NCI-H146 treated with DMSO at 0.1 percent for 48 hours (cell line): ENCODE measurements around the gene ZNF519.
"Not testable (repeated sequence)": the region's sequence is repeated elsewhere in the genome, so short reads cannot be mapped to it uniquely, and the experiment has no call there.

ENCODE experiments used
- DNase-seq: peaks from one replicate; lab custom pipeline; 2025; ENCODE audit not compliant: unreplicated experiment; lab: John Stamatoyannopoulos, UW

Gene ZNF519

DNA sequence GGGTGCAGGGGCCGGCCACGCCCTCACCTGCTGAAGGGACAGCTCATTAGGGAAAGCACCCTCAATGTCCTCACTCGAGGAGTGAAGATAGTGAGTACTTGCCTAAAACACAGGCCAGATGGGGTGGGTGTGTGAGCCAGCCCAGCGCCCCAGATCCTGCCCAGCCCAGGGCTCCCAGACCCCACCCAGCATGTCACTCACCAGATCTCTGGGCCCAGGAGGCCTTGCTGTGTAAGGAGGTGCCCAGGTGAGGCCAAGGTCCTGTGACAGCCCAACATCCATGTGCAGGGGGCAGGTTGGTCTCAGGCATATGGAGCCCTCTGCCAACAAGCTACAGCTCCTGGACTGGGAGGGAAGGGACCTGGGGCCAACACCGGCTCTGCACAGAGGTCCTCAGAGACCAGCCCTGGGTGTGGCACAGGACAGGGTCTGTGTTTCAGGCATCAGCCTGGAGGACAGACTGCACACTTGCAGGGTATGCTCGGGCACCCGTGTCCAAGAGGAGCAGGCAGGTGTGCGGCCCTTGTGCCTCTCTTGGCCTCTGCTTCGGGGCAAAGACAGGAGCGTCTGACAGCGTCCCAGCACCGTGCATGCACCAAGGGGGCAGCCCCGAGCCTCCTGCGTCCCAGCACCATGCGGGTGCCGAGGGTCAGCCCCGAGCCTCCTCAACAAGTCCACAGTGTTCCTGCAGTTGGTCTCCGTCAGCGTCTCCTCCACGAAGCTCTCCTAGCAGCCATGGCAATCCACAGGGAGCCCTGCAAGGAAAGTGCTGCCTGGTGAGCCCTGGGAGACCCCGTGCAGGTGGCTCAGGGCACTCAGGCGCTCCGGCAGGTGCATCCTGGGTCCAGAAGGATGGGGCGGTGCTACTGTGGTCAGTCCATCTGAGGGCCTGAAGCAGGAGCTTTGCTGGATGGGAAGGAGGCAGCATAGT, 16.0 kb upstream of the ZNF519 start:
- not testable (repeated sequence) for DNase-seq

DNA sequence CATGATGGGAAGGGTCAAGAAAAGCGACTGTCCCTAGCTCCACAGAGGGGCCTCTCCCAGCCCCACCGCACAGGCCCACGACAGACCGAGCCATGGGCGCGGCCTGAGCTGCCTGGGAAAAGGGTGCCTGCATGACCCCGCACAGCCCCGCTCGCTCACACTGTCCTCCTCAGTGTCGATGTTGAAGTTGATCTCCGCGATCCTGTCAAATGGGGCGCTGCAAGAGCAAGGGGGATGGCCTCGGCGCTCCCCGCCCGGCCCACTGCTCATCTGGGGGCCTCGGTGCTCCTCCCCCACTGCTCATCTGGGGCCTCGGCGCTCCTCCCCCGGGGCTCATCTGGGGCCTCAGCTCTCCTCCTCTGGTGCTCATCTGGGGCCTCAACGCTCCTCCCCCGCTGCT, 14.5 kb upstream of the ZNF519 start:
- not testable (repeated sequence) for DNase-seq

DNA sequence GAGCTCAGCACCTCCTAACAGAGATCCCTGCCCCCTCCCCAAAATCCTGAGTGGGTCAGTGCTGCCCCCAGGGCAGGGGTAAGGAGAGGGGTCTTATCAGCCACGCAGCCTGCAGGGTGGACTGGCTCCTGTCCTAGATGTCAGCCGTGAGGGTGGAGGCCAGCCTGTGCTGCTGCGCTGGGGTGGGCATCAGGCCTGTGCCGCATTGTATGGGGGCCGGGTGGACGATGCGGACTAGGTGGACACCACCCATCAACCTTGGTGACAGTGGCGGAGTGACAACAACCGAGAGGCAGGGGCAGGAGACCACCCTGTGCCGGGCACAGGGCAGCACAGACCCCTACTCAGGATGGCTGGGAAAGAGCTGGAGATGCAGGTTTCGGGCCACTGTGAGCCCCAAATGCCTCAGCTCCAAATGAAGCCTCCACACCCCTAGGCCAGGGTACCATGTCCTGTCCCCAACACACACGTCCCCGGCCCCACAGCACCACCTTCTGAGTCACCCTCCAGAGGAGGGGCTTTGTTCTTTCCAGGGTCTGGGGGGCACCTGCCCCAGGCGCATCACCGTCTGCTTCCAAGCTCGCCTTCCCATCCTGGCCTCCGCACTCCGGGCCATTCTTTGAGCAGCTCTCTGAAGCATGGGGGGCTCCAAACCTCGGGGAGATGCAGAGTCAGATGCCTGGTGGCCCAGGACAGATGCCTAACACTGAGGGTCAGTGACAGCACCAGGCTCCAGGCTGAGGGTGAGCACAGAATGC, 13.5 kb upstream of the ZNF519 start:
- not testable (repeated sequence) for DNase-seq

DNA sequence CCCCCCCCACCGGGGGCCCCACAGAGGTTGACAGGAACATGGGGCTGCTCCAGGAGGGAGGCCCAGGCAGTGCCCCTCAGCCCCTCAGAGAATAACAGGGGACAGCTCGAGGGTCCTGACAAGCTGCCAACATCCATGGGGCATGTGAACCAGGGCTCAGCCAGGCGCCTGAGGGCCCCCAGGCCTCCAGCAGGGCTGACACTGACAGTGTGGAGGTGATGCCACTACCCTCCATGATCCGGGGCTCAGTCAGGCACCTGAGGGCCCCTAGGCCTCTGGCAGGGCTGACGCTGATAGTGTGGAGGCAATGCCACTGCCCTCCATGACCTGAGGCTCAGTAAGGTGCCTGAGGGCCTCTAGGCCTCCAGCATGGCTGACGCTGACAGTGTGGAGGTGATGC, 12.8 kb upstream of the ZNF519 start:
- DNase-seq = not testable (repeated sequence)

DNA sequence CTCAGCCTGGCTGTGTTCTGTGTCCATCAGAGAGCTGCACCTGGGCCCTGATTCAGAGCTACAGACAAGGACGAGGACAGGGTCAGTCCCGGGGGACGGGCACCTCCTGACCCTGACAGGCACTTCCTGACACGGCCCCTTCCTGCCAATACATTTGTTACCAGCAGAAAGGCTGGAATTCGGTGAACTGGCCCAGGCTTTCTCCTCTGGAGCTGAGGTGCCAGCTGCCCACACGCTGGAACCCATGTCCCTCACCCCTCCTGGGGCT, 12.3 kb upstream of the ZNF519 start:
- DNase-seq = no peak

DNA sequence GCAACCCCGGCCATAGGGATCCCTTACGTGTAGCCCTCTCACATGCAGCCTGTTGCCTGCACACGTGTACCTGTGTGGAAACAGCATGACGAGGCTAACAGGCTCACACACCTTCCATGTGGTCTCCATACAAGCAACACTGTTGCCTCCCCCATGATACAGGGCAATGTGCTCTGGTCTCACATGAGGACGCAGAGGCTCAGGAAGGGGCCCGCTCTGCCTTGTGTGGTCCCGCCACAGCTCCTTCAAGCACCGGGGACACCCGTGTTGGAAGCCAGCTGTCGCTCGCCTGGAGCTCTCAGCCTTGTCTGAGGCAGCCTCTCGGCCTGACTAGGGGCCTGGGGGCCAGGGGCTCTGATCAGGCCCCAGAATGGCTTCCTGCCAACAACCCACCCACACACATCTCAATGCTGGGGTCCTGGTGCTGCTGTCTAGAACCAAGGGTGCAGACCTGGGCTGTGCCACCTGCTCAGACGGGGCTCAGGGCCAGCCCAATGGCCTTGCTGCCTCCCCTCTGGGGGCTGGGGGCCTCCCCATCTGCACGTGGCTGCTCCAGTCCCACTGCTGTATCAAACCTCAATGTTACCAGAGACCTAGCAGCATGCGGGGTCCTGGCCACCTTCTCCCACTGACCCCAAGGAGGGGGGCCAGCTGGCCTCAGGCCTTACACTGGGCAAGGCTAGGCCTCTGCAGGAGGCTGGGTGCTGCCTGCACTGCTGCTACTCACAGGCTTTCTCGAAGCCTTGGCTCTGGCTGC, 11.8 kb upstream of the ZNF519 start:
- DNase-seq = not testable (repeated sequence)

DNA sequence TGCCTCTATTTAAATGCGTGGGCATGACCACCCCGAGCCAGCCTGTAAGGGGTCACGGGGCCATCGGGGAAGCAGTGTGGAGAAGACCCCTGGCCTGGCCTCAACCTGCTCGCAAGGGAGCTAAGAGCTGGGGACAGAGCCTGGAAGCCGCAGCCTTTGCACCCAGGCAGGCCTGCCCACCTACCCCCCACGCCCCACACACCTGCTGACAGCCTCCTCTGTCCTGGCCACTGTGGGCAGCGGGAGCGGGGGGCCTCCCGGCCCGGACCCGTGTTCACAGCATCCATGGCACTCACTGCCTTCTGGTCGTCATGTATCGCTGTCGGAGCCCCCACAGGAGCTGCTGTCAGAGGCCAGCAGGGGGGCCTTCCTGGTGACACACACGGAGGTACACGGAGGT, 11.2 kb upstream of the ZNF519 start:
- not testable (repeated sequence) for DNase-seq

DNA sequence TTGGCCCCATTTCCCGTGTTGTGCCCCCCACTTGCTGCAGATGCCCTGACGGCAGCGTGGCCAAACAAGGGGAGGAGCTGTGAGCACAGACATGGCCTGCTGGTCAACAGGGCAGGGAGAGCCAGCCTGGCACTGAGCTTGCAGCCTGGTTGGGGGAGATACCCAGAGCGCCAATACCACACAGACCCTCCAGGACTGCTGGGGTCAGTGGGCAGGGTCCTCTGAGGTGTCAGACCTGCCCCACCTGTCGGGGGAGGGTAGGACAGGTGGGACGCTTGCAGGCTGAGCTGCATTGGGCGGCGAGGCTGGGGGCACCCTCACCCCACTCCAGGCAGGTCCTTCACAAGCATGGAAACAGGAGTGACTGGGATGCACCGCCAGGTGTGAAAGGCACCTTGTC, 9.9 kb upstream of the ZNF519 start:
- not testable (repeated sequence) for DNase-seq

DNA sequence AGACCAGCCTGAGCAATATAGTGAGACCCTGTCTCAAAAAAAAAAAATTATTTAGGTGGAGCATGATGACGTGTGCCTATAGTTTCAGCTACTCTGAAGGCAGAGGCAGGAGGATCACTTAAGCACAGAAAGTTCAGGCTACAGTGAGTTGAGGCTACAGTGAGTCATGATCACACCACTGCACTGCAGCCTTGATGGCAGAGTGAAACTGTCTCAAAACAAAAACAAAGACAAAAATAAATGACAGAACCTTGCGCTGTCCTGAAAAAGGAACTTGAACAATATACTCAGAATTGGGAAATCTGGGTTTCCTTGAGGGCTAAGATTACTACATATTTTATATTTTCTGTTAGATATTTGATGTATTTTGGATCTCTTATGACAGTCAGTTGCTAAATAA, 7.3 kb upstream of the ZNF519 start:
- not testable (repeated sequence) for DNase-seq

DNA sequence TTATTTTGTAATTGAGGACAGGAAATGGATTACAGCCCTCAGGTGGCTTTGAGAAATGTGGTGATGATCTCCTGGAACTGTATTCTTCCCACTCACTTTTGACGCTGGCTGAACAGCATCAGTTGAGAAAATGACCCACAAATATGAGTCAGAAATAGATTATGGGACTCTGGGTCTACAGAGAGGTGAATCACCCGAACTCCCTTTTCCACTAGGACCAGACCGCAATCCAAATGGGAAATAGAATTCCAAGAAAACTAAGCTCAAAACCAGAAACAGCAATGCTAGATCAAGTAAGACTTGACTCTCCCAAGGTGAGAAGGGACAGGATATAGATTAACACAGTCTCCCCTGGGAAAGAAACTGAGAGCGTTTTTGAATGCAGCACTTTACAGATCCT, 5.7 kb upstream of the ZNF519 start:
- DNase-seq = not testable (repeated sequence)

DNA sequence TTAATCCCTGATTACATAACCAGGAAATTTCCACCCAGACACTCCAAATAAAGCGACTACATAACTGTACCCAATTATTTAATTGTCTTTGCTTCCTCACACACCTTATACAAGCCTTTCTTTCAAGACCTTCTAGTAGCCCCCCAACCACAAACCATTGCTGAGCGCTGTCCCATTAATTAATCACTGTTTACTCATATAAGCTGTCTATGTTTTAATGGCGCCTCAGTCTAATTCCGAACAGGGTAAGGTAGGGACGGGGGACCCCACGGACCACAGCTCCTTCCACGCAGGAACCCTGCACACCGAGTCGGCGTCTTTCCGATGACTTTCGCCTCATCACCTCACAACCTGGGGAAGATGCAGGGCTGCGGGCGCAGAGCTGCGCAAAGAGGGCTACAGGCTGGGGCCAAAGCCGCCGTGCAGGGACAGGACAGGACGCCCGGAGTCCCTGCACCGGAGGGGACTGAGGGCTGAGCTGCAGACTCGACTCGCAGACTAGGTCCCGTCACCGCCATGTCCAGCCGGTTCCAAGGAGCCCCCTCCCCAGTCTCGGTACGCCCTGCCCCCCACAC, 452 bp downstream of the ZNF519 start:
- DNase-seq = not testable (repeated sequence)

DNA sequence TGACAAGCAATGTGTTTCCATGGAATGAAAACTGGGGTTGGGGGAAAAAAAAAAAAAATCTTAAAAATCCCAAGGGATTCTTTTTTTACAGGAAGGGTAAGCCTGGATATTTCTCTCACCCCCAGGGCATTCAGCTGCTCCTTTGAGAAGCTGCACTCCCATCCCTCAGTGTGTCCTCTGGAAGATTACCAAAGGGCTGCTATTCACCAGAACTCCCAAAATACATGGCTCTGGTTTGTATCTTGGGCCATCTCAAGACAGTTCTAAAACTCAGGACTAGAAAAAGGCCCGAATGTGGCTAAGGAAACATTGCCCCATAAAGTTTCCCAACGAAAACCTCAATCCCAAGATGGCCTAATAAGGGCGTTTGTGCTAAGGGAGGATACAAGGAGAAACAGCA, 1.4 kb downstream of the ZNF519 start:
- DNase-seq = not testable (repeated sequence)

DNA sequence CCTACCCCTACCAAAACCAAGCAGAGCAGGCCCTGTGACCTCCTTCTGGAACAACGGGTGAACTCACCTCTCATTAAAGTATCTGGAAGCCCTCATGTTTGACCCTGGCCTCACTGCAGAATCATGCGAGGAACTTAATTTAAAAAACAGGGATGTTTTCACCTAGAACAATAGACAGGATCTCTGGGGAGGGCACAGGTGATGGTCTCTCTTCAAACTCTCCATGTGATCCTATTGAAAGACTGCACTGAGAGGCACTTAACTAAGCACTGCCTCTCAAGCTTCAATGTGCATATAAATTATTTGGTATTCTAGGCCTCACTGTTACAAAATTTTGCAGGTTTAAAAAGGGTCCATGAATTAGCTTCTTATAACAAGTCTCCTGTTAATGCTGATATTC, 7.5 kb downstream of the ZNF519 start:
- no peak for DNase-seq

DNA sequence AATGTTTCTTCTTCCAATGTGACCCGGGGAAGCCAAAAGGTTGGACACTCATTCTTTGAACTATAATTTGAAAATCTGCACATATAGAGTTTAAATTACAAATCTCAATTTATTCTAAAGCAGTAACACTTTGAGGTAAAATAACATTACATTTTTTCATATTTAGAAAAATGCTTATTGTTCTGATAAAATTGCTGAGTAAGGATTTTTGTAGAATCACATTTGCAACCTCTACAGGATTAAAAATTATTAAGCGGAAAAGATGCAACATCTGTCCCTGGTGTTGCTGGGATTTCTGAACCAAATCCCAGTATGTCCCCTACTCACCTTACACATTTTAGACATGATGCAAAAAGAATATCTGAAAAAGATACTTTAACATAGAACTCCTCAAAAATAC, 10.1 kb downstream of the ZNF519 start:
- no peak for DNase-seq

DNA sequence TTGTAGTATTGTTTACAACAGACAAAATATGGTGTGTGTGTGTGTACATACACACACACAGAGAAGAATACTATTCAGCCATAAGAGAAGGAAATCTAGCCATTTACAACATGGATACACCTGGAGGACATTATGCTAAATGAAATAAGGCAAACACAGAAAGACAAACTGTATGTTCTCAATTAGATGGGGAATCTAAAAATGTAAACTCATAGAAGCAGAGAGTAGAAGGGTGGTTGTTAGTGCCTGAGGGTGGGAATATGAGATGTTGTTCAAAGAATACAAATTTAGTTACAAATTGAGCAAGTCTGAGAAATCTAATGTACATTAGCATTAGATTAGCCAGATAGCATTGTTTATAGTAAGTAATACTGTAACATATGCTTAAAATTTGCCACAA, 11.3 kb downstream of the ZNF519 start:
- DNase-seq = no peak

DNA sequence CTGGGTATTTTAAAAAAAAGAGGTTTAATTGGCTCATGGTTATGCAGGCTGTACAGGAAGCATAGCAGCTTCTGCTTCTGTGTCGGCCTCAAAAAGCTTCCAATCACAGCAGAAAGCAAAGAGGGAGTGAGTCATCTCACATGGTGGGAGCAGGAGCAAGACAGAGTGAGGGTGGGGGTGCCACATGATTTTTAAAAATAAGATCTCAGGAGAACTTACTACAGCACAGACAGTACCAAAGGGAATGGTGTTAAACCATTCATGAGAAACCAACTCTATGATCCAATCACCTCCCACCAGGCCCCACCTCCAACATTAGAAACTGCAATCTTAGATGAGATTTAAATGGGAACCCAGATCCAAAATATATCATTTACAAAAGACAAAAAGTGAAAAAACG, 14.6 kb downstream of the ZNF519 start:
- DNase-seq = no peak

DNA sequence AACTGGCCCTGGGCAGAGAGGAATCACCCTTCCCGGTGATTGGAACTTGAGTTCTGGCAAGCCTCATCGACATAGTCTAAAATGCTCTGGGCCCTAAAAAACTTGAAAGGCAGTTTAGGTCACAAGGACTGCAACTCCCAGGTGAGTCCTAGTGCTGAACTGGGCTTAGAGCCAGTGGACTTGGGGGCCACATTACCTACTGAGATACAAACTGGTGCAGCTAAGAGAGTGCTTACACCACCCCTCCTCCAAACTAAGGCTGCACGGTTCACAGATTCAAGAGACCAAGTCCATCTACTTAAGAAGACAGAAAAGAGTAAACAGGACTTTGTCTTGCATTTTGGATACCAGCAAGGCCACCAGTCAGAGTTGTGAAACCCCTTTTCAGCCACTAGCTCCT, 25.3 kb downstream of the ZNF519 start:
- no peak for DNase-seq

DNA sequence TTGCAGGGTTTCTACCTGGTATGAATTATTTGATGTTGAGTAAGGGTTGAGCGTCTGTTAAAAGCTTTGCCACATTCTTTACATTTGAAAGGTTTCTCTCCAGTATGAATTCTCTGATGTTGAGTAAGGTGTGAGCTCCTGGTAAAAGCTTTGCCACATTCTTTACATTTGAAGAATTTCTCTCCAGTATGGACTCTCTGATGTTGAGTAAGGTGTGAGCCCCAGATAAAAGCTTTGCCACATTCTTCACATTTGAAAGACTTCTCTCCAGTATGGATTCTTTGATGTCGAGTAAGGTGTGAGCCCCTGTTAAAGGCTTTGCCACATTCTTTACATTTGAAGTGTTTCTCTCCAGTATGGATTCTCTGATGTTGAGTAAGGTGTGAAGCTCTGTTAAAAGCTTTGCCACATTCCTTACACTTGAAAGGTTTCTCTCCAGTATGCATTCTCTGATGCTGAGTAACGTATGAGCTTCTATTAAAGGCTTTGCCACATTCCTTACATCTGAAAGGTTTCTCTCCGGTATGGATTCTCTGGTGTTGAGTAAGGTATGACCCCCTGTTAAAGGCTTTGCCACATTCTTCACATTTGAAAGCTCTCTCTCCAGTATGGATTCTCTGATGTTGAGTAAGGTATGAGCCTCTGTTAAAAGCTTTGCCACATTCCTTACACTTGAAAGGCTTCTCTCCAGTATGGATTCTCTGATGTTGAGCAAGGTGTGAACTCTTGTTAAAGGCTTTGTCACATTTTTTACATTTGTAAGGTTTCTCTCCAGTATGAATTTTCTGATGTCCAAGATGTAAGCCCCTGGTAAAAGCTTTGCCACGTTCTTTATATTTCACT, 27.1 kb downstream of the ZNF519 start:
- no peak for DNase-seq

DNA sequence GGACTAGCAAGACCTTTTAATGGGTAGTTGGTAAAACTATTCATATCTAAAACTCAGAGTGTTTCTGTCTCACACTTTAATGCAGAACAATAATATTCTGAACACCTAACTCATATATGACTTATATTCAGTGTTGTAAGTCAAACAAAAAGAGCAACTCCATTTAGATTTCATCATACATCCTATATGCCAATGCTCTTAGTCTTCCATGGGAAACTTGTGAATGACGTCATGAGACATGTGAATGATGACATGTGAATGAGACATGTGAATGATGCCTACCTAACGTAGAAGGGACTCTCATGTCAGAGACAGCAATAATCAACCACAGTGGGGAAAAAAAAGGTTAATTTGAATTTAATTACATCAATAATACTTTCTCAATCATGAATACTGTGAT, 28.0 kb downstream of the ZNF519 start:
- DNase-seq = no peak

DNA sequence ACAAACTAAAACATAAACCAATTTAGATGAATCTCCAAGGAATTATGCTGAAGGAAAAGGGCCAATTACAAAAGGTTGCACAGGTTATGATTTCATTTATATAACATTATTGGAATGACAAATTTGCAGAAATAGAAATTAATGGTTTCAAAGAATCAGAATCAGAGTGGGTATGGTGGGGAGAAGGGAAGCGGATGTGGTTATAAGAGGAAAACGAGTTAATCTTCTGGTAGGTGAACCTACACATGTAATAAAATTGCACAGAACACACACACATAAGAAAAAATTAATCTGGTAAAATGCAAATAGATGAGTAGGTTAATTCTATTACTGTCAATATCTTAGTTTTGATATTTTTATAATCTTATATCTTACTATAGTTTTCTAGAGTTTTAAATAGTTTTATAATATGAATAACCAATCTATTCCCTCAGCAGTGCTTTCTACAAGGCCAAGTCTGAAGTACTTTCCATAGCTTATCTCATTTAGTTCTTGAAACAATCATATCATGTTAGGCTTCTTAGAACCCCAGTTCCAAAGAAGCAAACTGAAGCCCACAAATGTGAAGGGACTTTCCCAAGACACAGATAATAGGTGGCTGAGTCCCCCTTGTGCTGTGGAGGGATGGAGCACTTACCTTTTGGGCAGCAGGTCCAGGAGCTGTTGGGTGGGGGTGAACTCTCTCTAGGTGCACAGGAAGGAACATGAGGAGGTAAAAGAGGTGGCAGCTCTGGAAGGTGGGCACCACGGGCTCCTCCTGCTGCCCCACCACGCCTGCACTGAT, 31.5 kb downstream of the ZNF519 start:
- DNase-seq = no peak
